Fibroblast of the aortic adventitia (primary cell): Measurements from ENCODE around the gene CD207. TPM values are rescaled to one million over a fixed set of nuclear protein-coding genes. Genes with fewer than 3 reads are reported as not detected.

Source experiments
- DNase-seq: peaks from one replicate; pipeline ENCODE4 v3.0.0-alpha.2; 2010; ENCODE audit warnings: low read depth
- H3K4me3 ChIP-seq: 2 replicates; pipeline ENCODE4 v1.5.1; 2011; ENCODE audit warnings: low read depth, mild to moderate bottlenecking, control low read depth, low read length, moderate library complexity
- CTCF ChIP-seq: IDR thresholded peaks from 2 replicates; pipeline ENCODE4 v1.5.1; 2011; ENCODE audit warnings: mild to moderate bottlenecking, low read length, control low read depth, inconsistent platforms; ENCODE audit not compliant: insufficient read depth
- total RNA-seq: library from RNA; depleted of rRNA; stranded (reverse); fragments of >200 nt; gene quantifications from 2 replicates; pipeline ENCODE4 v1.2.3, GENCODE V29; 2012; ENCODE audit warnings: low replicate concordance

CD207 gene
- total RNA-seq, 1 donor: not detected

- H3K4me3 ChIP-seq: no peak overlapping the region
- peak; percentile 77 for DNase-seq
- peak; percentile 99 for TF ChIP-seq CTCF
These were observed 26.4 kb upstream of the CD207 start for GRCh38 chr2:70861777-70862625.

GRCh38 chr2:70855667-70856066, 20.1 kb upstream of the CD207 start:
- TF ChIP-seq CTCF: no peak
- no peak overlapping the region for H3K4me3 ChIP-seq
- no peak for DNase-seq

- no peak overlapping the region for H3K4me3 ChIP-seq
- DNase-seq: no peak
- TF ChIP-seq CTCF: no peak
These were observed 18.8 kb upstream of the CD207 start for GRCh38 chr2:70854411-70854810.

- no peak for DNase-seq
- no peak for TF ChIP-seq CTCF
- no peak overlapping the region for H3K4me3 ChIP-seq
These were observed 17.2 kb upstream of the CD207 start for GRCh38 chr2:70852824-70853223.

GRCh38 chr2:70851704-70852103, 16.1 kb upstream of the CD207 start:
- TF ChIP-seq CTCF: no peak
- H3K4me3 ChIP-seq: no peak overlapping the region
- no peak for DNase-seq

- no peak for TF ChIP-seq CTCF
- DNase-seq: no peak
- H3K4me3 ChIP-seq: no peak overlapping the region
These were observed 15.3 kb upstream of the CD207 start for GRCh38 chr2:70850925-70851324.

GRCh38 chr2:70842401-70842800, 6.8 kb upstream of the CD207 start:
- DNase-seq: no peak
- H3K4me3 ChIP-seq: no peak overlapping the region
- no peak for TF ChIP-seq CTCF
